WTC11 (cell line): ENCODE results near the gene TSHZ3. TPM values are rescaled to one million over a fixed set of nuclear protein-coding genes. Genes with fewer than 3 reads are reported as not detected.

Experiments used
- ATAC-seq: fragments of 200-7000 bp; cut with Tn5 transposase; 2 replicates; pipeline ENCODE4 v1.10.0; 2021; ENCODE audit warnings: mild to moderate bottlenecking, moderate library complexity
- CTCF ChIA-PET: fragments of 300-600 bp; sonication (Branson Sonifier 250); formaldehyde crosslinking; loops from one replicate; lab custom pipeline; 2021; ENCODE audit warnings: antibody characterized with exemption; lab: Charles Lee
- POLR2A ChIA-PET: fragments of 350-600 bp; sonication (Branson Sonifier 250); formaldehyde crosslinking; loops from one replicate; lab custom pipeline; 2021; ENCODE audit warnings: antibody characterized with exemption; lab: Charles Lee
- DNase-seq: peaks from one replicate; pipeline ENCODE4 v3.0.0; 2021; ENCODE audit warnings: low spot score
- H3K27ac Mint-ChIP-seq: 2 replicates; pipeline ENCODE4 v1.8.0; 2021; ENCODE audit warnings: mixed read lengths
- H3K27me3 Mint-ChIP-seq: 2 replicates; pipeline ENCODE4 v1.8.0; 2021; ENCODE audit warnings: low read depth, mild to moderate bottlenecking, moderate library complexity, mixed read lengths
- H3K36me3 Mint-ChIP-seq: 2 replicates; pipeline ENCODE4 v1.8.0; 2021; ENCODE audit warnings: mixed read lengths
- H3K4me1 Mint-ChIP-seq: 2 replicates; pipeline ENCODE4 v1.8.0; 2022; ENCODE audit warnings: mixed read lengths
- H3K4me3 Mint-ChIP-seq: 2 replicates; pipeline ENCODE4 v1.8.0; 2021; ENCODE audit warnings: mild to moderate bottlenecking, moderate library complexity, mixed read lengths
- H3K9me3 Mint-ChIP-seq: 2 replicates; pipeline ENCODE4 v1.8.0; 2021; ENCODE audit warnings: mixed read lengths
- ATF3 ChIP-seq: sonication (generic); formaldehyde crosslinking; conservative IDR thresholded peaks from 2 replicates; pipeline ENCODE4 v1.8.1; 2022; ENCODE audit warnings: mild to moderate bottlenecking, missing genetic modification reagents
- CREM ChIP-seq: sonication (generic); formaldehyde crosslinking; IDR thresholded peaks from 2 replicates; pipeline ENCODE4 v1.8.1; 2022; ENCODE audit warnings: mild to moderate bottlenecking, missing genetic modification reagents, moderate library complexity
- E2F1 ChIP-seq: sonication (generic); formaldehyde crosslinking; IDR thresholded peaks from 2 replicates; pipeline ENCODE4 v1.8.0; 2022; ENCODE audit warnings: mild to moderate bottlenecking, missing genetic modification reagents
- E2F4 ChIP-seq: sonication (generic); formaldehyde crosslinking; IDR thresholded peaks from 2 replicates; pipeline ENCODE4 v1.8.1; 2022; ENCODE audit warnings: low read depth, mild to moderate bottlenecking, moderate library complexity, missing genetic modification reagents, borderline replicate concordance
- FOXP4 ChIP-seq: sonication (generic); formaldehyde crosslinking; IDR thresholded peaks from 2 replicates; pipeline ENCODE4 v1.8.0; 2022; ENCODE audit warnings: mild to moderate bottlenecking, missing genetic modification reagents
- GABPB1 ChIP-seq: sonication (generic); formaldehyde crosslinking; IDR thresholded peaks from 2 replicates; pipeline ENCODE4 v1.8.1; 2023; ENCODE audit warnings: mild to moderate bottlenecking, missing genetic modification reagents
- GRHL2 ChIP-seq: fragments of 250-450 bp; sonication (Bioruptor Pico); IDR thresholded peaks from 2 replicates; pipeline ENCODE4 v1.8.0; 2022; ENCODE audit warnings: mild to moderate bottlenecking, moderate library complexity; ENCODE audit not compliant: insufficient replicate concordance, severe bottlenecking
- GTF2I ChIP-seq: fragments of 250-450 bp; sonication (Bioruptor Pico); conservative IDR thresholded peaks from 2 replicates; pipeline ENCODE4 v1.4.0; 2021; ENCODE audit warnings: mild to moderate bottlenecking
- JAZF1 ChIP-seq: fragments of 250-450 bp; sonication (Bioruptor Pico); IDR thresholded peaks from 2 replicates; pipeline ENCODE4 v1.9.0; 2021; ENCODE audit warnings: moderate library complexity, mild to moderate bottlenecking, inconsistent platforms
- JUN ChIP-seq: sonication (generic); formaldehyde crosslinking; IDR thresholded peaks from 2 replicates; pipeline ENCODE4 v1.8.0; 2023; ENCODE audit warnings: mild to moderate bottlenecking, missing genetic modification reagents
- KAT7 ChIP-seq: sonication (generic); formaldehyde crosslinking; IDR thresholded peaks from 2 replicates; pipeline ENCODE4 v1.8.1; 2023; ENCODE audit warnings: missing genetic modification reagents, mild to moderate bottlenecking, borderline replicate concordance
- NFYB ChIP-seq: sonication (generic); formaldehyde crosslinking; conservative IDR thresholded peaks from 2 replicates; pipeline ENCODE4 v1.8.0; 2022; ENCODE audit warnings: low read depth, missing genetic modification reagents
- NR1H2 ChIP-seq: sonication (generic); formaldehyde crosslinking; IDR thresholded peaks from 2 replicates; pipeline ENCODE4 v1.9.0; 2021; ENCODE audit warnings: mild to moderate bottlenecking, moderate library complexity, missing genetic modification reagents
- NR2C2 ChIP-seq: sonication (generic); formaldehyde crosslinking; IDR thresholded peaks from 2 replicates; pipeline ENCODE4 v1.8.0; 2022; ENCODE audit warnings: mild to moderate bottlenecking, missing genetic modification reagents
- OVOL2 ChIP-seq: fragments of 250-450 bp; sonication (Bioruptor Pico); IDR thresholded peaks from 2 replicates; pipeline ENCODE4 v1.9.0; 2021; ENCODE audit warnings: mild to moderate bottlenecking, borderline replicate concordance
- SOX15 ChIP-seq: fragments of 250-450 bp; sonication (Bioruptor Pico); IDR thresholded peaks from 2 replicates; pipeline ENCODE4 v1.9.0; 2021; ENCODE audit warnings: mild to moderate bottlenecking
- STAT6 ChIP-seq: sonication (generic); formaldehyde crosslinking; conservative IDR thresholded peaks from 2 replicates; pipeline ENCODE4 v1.8.1; 2023; ENCODE audit warnings: mild to moderate bottlenecking, low read depth, missing genetic modification reagents, moderate library complexity
- ZBTB21 ChIP-seq: sonication (generic); formaldehyde crosslinking; IDR thresholded peaks from 2 replicates; pipeline ENCODE4 v1.8.1; 2023; ENCODE audit warnings: mild to moderate bottlenecking, missing genetic modification reagents, borderline replicate concordance
- ZNF138 ChIP-seq: sonication (generic); formaldehyde crosslinking; conservative IDR thresholded peaks from 2 replicates; pipeline ENCODE4 v1.8.1; 2022; ENCODE audit warnings: mild to moderate bottlenecking, moderate library complexity, missing genetic modification reagents
- ZNF232 ChIP-seq: sonication (generic); formaldehyde crosslinking; IDR thresholded peaks from 2 replicates; pipeline ENCODE4 v1.8.0; 2022; ENCODE audit warnings: mild to moderate bottlenecking, missing genetic modification reagents
- ZNF416 ChIP-seq: fragments of 250-450 bp; sonication (Bioruptor Pico); IDR thresholded peaks from 2 replicates; pipeline ENCODE4 v1.9.0; 2021; ENCODE audit warnings: mild to moderate bottlenecking, inconsistent platforms
- total RNA-seq: library from RNA; stranded (reverse); gene quantifications from 3 replicates; pipeline ENCODE4 v1.2.3, GENCODE V29; 2021

Gene TSHZ3
- total RNA-seq, 1 experiment from 2014 or later = 21.4 TPM

- TF ChIP-seq E2F1 (CRISPR knock-in tag) = no peak
- TF ChIP-seq GABPB1 = no peak
- no peak for TF ChIP-seq JAZF1 (CRISPR knock-in tag)
- TF ChIP-seq CREM = no peak
- TF ChIP-seq NR2C2 (CRISPR knock-in tag) = no peak
- no peak for TF ChIP-seq ZNF138 (CRISPR knock-in tag)
Measured at GRCh38 chr19:31278555-31279435, 70.4 kb downstream of the TSHZ3 start (continued).

- DNase-seq (no peak), ATAC-seq (no peak)
- Mint-ChIP-seq H3K4me3 (no peak overlapping the region), H3K27ac (no peak overlapping the region), H3K9me3 (no peaks in the 10 kb centered on the region), H3K27me3 (no peaks in the 10 kb centered on the region), H3K4me1 (peaks cover 36% of the 10 kb centered on the region), H3K36me3 (peaks cover 35% of the 10 kb centered on the region)
- POLR2A ChIA-PET = no interaction called here
- TF ChIP-seq GTF2I (CRISPR knock-in tag) (no peak), NFYB (CRISPR knock-in tag) (no peak), STAT6 (CRISPR knock-in tag) (no peak), FOXP4 (CRISPR knock-in tag) (no peak), E2F4 (CRISPR knock-in tag) (no peak), GRHL2 (CRISPR knock-in tag) (no peak)
- TF ChIP-seq, all 79 proteins: peak for 0
- CTCF ChIA-PET = no interaction called here
Measured at GRCh38 chr19:31277516-31277915, 71.7 kb downstream of the TSHZ3 start.

GRCh38 chr19:31276831-31277230, 72.4 kb downstream of the TSHZ3 start:
- no peak for ATAC-seq
- Mint-ChIP-seq H3K27ac (no peak overlapping the region), H3K9me3 (no peaks in the 10 kb centered on the region), H3K36me3 (peaks cover 35% of the 10 kb centered on the region), H3K4me3 (no peak overlapping the region), H3K4me1 (peaks cover 29% of the 10 kb centered on the region), H3K27me3 (no peaks in the 10 kb centered on the region)
- ChIA-PET POLR2A (no interaction called here), CTCF (no interaction called here)
- DNase-seq = no peak
- no peak for TF ChIP-seq OVOL2
- TF ChIP-seq JUN = no peak
- TF ChIP-seq ZNF232 (CRISPR knock-in tag) = no peak
- no peak for TF ChIP-seq ZNF416 (CRISPR knock-in tag)
- no peak for TF ChIP-seq STAT6 (CRISPR knock-in tag)
- TF ChIP-seq SOX15 (CRISPR knock-in tag) = no peak
- TF ChIP-seq NR1H2 (CRISPR knock-in tag) = no peak
- TF ChIP-seq ZBTB21 = no peak
- TF ChIP-seq GABPB1 = no peak
- no peak for TF ChIP-seq KAT7 (CRISPR knock-in tag)
- no peak for TF ChIP-seq ATF3 (CRISPR knock-in tag)
